Aorta (tissue), 5 donors: ENCODE data around the gene HMGCS2. TPM values are rescaled to one million over a fixed set of nuclear protein-coding genes. Genes with fewer than 3 reads are reported as not detected.

Source experiments
- ATAC-seq: fragments of 200-7000 bp; cut with Tn5 transposase; one replicate; pipeline ENCODE4 v1.9.1; 2022; ENCODE audit warnings: moderate library complexity; ENCODE audit not compliant: low FRiP score
- DNase-seq, 2 donors: peaks; one replicate each; pipeline ENCODE4 v3.0.0-alpha.2; 2020
- H3K27ac ChIP-seq, 2 donors: one replicate each; pipeline ENCODE4 v1.5.1; 2013; ENCODE audit warnings: low read length in 2 of 2, mild to moderate bottlenecking in 2 of 2, moderate library complexity in 2 of 2, control low read depth in 1 of 2, inconsistent platforms in 1 of 2, low read depth in 1 of 2
- H3K27me3 ChIP-seq, 2 donors: one replicate each; pipeline ENCODE4 v1.6.1; 2013; ENCODE audit warnings: control low read depth in 1 of 2, low read length in 1 of 2, mild to moderate bottlenecking in 1 of 2, moderate library complexity in 1 of 2; ENCODE audit not compliant: insufficient read depth in 2 of 2, control insufficient read depth in 1 of 2
- H3K36me3 ChIP-seq, 2 donors: one replicate each; pipeline ENCODE4 v1.6.1; 2013; ENCODE audit warnings: control low read depth in 1 of 2, low read length in 1 of 2, mild to moderate bottlenecking in 1 of 2; ENCODE audit not compliant: insufficient read depth in 2 of 2, control insufficient read depth in 1 of 2
- H3K4me1 ChIP-seq, 2 donors: one replicate each; pipeline ENCODE4 v1.6.1; 2013; ENCODE audit warnings: low read length in 2 of 2, control low read depth in 1 of 2, mild to moderate bottlenecking in 1 of 2, moderate library complexity in 1 of 2; ENCODE audit not compliant: insufficient read depth in 2 of 2, control insufficient read depth in 1 of 2
- H3K4me3 ChIP-seq, 2 donors: one replicate each; pipeline ENCODE4 v1.5.1; 2013; ENCODE audit warnings: low read length in 2 of 2, control low read depth in 1 of 2, mild to moderate bottlenecking in 1 of 2
- H3K9me3 ChIP-seq: one replicate; pipeline ENCODE4 v1.6.1; 2013; ENCODE audit warnings: mild to moderate bottlenecking, low read length; ENCODE audit not compliant: control insufficient read depth
- WGBS, 2 donors: extraction: QIAGEN DNeasy Blood & Tissue Kit; methylation state at CpG; one replicate each; pipeline ENCODE4 v1.1.7; 2013; 5-methylcytosine and 5-hydroxymethylcytosine counted together
- intact Hi-C, 2 donors: fragments of 100-400 bp; cut with DNase I; formaldehyde crosslinking; loops; one replicate each; pipeline versions ENCODE4 v1.14.2 to v1.15.0; 2022
- polyA plus RNA-seq, 2 donors: library from polyadenylated mRNA; stranded (reverse); fragments of 200-250 nt; gene quantifications; one replicate each; pipeline ENCODE4 v1.2.3, GENCODE V29; 2013
- total RNA-seq, 2 donors: library from RNA; stranded (reverse); fragmentation: NEBNext Ultra II Directional; extraction: Animal tissue kit (Norgen Biotek cat#: 25700); gene quantifications; one replicate each; pipeline ENCODE4 v1.2.1, GENCODE V29; 2021
- donor health status: healthy with polysubstance abuse.
- donor health status: Bipolar disorder and iron deficiency.
- donor health status: DM: no; HTN: no; CAD: no.
- donor health status: DM: no; HTN: no; CAD: no.
- donor health status: DM: yes; HTN: yes; CAD: no.

The HMGCS2 gene
- total and polyA plus RNA-seq, 4 donors: 1.1 to 9.8 TPM; not detected in 2

DNA sequence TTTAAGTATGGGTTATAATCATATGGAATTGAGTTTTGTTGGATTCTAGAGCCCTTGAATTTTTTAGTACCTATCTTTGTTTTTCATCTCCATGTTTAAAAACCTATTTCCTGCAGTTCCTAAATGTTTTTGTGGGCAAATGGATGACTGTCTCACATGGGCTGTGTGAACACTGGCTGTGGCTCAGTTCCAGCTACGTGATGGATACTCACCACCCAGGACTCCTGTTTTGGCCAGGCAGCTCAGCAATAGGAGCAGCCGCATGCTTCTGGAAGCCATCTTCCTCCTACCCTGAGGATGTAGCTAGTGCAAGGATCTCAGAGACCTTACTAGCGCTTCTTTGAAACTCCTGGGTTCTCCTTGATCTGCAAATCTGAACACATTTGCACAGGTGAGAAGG, 39.8 kb upstream of the HMGCS2 start:
- no peaks in the 10 kb centered on the region for H3K4me1 ChIP-seq
- H3K9me3 ChIP-seq: no peaks in the 10 kb centered on the region
- 23 to 27% methylated on average over 3 of the region's 3 CpGs for WGBS, 2 donors
- no peaks in the 10 kb centered on the region for H3K36me3 ChIP-seq
- H3K27me3 ChIP-seq: no peaks in the 10 kb centered on the region
- no peak overlapping the region for H3K4me3 ChIP-seq
- intact Hi-C loops: no loop called here
- DNase-seq (no peak), ATAC-seq (no peak)
- no peak overlapping the region for H3K27ac ChIP-seq

DNA sequence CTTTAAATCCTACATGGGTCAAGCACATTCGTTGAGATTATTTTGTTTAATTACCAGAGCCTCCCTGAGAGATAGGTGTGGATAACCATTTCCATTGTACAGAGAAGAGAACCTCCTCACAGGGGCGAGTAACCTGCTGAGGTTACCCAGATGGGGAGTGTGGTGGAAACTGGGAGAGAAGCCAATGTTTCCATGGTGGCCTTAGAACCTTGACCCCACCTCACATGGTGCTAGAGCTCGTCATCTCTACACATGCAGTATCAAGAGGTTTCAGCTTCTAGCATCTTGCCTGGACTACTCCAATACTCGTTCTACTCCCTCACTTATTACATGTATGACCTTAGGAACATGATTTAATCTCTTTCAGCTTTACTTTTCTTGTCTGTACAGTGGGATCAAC, 37.8 kb upstream of the HMGCS2 start:
- 81 to 85% methylated on average over 4 of the region's 4 CpGs for WGBS, 2 donors
- H3K27ac ChIP-seq: no peak overlapping the region
- no peak for DNase-seq
- no peak overlapping the region for H3K4me3 ChIP-seq
- ATAC-seq: no peak
- no peaks in the 10 kb centered on the region for H3K27me3 ChIP-seq
- intact Hi-C loops: no loop called here
- H3K4me1 ChIP-seq: no peaks in the 10 kb centered on the region
- H3K9me3 ChIP-seq: no peaks in the 10 kb centered on the region
- H3K36me3 ChIP-seq: no peaks in the 10 kb centered on the region

DNA sequence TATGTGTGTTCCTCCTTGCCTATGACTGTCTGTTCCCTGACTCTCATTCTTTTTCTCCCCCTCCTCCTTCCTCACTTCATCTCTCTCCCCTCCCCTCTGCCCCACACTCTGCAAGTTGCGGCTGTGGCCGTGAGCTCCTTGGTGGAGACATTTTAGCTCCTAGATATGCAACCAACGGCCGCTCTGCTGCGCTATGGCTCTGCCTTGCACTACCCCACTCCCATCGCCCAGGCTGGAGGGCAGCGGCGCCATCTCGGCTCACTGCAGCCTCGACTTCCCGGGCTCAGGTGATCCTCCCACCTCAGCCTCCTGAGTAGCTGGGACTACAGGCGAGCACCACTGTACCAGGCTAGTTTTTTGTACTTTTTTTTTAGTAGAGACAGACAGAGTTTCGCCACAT, 37.0 kb upstream of the HMGCS2 start:
- H3K4me1 ChIP-seq: no peaks in the 10 kb centered on the region
- ATAC-seq (no peak), DNase-seq (no peak)
- no peaks in the 10 kb centered on the region for H3K27me3 ChIP-seq
- intact Hi-C loops: no loop called here
- H3K27ac ChIP-seq: no peak overlapping the region
- H3K4me3 ChIP-seq: no peak overlapping the region
- WGBS, 2 donors: 92% methylated on average over 13 of the region's 13 CpGs
- no peaks in the 10 kb centered on the region for H3K9me3 ChIP-seq
- no peaks in the 10 kb centered on the region for H3K36me3 ChIP-seq

DNA sequence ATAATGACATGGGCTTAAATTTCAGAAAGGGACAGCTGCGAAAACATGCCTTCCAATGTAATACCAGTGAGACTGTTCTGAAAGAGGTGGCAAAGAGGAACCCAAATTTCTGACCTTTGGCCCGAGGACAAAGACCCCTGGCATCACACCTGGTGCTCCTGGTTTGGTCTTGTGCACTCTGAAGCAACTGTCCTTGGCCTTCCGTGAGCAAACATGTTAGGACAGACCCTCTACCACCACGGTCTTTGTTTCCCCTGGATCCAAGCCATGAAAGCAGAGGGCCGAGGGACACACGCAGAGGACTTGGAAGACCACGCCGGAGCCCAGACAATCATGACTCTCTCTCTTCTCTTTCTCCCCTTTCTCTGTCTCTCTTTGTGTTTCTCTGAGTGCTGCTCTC, 36.5 kb upstream of the HMGCS2 start:
- no peaks in the 10 kb centered on the region for H3K36me3 ChIP-seq
- no peak overlapping the region for H3K4me3 ChIP-seq
- intact Hi-C loops: no loop called here
- H3K4me1 ChIP-seq: no peaks in the 10 kb centered on the region
- H3K27ac ChIP-seq: no peak overlapping the region
- H3K9me3 ChIP-seq: no peaks in the 10 kb centered on the region
- no peak for DNase-seq
- ATAC-seq: no peak
- H3K27me3 ChIP-seq: no peaks in the 10 kb centered on the region
- WGBS, 2 donors: 68 to 75% methylated on average over 8 of the region's 8 CpGs

DNA sequence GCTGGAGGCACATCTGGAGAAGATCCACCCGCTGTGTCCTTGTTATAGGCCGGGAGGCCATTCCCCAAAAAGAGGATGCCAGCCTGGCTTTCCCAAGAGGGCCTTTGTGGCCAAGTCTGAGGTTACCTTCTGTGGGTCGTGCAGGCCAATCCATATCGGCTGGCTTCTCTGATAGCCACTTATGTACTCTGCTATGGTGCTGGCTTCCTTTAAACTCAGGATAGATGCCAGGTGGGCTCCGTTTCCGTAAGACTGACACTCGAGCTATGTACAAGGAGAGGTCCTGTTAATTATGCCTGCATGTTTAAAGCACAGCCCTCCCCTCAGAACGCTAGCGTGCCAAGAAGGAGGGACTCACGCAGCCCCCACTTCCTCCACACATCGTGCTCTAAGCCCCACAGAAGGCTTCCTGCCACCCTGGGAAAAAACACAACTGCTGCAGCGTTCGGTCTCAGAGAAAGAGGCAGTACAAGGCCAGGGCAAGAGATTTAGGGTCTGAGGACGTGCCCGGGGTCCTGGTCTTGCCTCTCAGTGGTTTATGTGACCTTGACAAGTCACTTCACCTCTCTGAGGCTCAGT, 31.0 kb upstream of the HMGCS2 start:
- H3K27me3 ChIP-seq: no peaks in the 10 kb centered on the region
- no peaks in the 10 kb centered on the region for H3K9me3 ChIP-seq
- no peak overlapping the region for H3K4me3 ChIP-seq
- intact Hi-C loops: no loop called here
- H3K36me3 ChIP-seq: no peaks in the 10 kb centered on the region
- no peak overlapping the region for H3K27ac ChIP-seq
- DNase-seq (no peak), ATAC-seq (no peak)
- WGBS, 2 donors: 92% methylated on average over 15 of the region's 15 CpGs
- no peaks in the 10 kb centered on the region for H3K4me1 ChIP-seq

DNA sequence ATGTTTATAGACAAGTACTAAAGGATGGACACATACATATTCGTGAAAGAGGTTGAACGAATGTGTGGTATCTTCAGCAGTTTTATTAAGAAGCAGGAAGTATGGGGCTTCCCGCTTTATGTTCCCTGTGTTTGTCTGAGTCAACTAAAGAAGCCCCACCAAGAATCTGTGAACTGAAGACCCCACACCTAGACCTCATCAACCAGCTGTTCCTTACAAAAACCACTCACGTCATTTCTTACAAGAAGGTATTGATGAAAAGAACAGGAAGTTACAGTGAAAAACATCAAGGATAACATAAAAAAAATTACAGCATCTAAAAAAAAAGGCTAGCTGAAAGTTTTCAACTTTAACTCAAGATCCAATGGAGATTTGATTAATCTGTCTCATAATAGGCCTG, 30.3 kb upstream of the HMGCS2 start:
- Histone ChIP-seq H3K9me3 (no peaks in the 10 kb centered on the region), H3K27ac (no peak overlapping the region), H3K27me3 (no peaks in the 10 kb centered on the region), H3K4me3 (no peak overlapping the region), H3K4me1 (no peaks in the 10 kb centered on the region), H3K36me3 (no peaks in the 10 kb centered on the region)
- intact Hi-C loops: no loop called here
- ATAC-seq: no peak
- no peak for DNase-seq
- 90 to 93% methylated on average over 4 of the region's 4 CpGs for WGBS, 2 donors

DNA sequence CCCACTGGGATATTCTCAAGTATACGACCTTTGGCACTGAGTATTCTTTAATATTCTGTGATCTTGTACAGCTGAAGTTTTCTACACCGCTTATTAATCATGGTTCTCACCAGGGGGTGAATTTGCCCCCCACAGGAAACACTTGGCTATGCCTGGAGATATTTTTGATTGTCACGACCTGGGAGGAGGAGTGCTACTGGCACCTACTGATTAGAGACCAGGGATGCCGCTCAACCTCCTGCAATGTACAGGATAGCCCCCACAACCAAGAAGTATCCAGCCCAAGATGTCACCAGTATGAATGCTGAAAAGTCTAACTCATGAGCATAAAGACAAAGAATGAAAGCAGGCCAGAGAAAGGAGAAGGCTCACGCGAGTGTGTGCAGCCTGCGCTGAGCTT, 28.9 kb upstream of the HMGCS2 start:
- ATAC-seq: no peak
- 94 to 97% methylated on average over 7 of the region's 7 CpGs for WGBS, 2 donors
- DNase-seq: no peak
- intact Hi-C loops: no loop called here
- no peaks in the 10 kb centered on the region for H3K9me3 ChIP-seq
- H3K36me3 ChIP-seq: no peaks in the 10 kb centered on the region
- no peaks in the 10 kb centered on the region for H3K27me3 ChIP-seq
- H3K27ac ChIP-seq: no peak overlapping the region
- H3K4me3 ChIP-seq: no peak overlapping the region
- no peaks in the 10 kb centered on the region for H3K4me1 ChIP-seq

DNA sequence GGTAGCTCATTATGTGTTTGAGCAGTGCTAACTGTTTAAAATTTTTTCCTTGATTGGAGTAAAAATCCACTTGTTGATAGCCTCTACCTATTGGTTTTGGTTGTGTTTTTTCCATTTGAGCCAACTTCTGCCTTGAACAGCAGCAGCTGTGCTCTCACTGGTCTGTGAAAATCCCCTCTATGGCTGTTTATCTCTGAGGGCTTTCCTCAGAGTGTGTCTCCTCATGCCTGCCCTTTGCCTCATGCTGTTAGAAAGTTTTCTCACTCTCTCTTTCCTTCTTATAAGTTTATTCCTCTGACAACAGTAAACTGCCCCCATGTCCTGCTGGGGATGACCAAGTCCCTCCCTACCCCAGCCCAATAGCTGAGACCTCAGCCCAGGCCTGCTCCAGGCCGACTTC, 28.5 kb upstream of the HMGCS2 start:
- no peaks in the 10 kb centered on the region for H3K36me3 ChIP-seq
- H3K27me3 ChIP-seq: no peaks in the 10 kb centered on the region
- no peak for ATAC-seq
- H3K27ac ChIP-seq: no peak overlapping the region
- DNase-seq: no peak
- no peaks in the 10 kb centered on the region for H3K9me3 ChIP-seq
- H3K4me3 ChIP-seq: no peak overlapping the region
- intact Hi-C loops: no loop called here
- WGBS, 2 donors: 91 to 93% methylated on average over 1 of the region's 1 CpG
- H3K4me1 ChIP-seq: no peaks in the 10 kb centered on the region

DNA sequence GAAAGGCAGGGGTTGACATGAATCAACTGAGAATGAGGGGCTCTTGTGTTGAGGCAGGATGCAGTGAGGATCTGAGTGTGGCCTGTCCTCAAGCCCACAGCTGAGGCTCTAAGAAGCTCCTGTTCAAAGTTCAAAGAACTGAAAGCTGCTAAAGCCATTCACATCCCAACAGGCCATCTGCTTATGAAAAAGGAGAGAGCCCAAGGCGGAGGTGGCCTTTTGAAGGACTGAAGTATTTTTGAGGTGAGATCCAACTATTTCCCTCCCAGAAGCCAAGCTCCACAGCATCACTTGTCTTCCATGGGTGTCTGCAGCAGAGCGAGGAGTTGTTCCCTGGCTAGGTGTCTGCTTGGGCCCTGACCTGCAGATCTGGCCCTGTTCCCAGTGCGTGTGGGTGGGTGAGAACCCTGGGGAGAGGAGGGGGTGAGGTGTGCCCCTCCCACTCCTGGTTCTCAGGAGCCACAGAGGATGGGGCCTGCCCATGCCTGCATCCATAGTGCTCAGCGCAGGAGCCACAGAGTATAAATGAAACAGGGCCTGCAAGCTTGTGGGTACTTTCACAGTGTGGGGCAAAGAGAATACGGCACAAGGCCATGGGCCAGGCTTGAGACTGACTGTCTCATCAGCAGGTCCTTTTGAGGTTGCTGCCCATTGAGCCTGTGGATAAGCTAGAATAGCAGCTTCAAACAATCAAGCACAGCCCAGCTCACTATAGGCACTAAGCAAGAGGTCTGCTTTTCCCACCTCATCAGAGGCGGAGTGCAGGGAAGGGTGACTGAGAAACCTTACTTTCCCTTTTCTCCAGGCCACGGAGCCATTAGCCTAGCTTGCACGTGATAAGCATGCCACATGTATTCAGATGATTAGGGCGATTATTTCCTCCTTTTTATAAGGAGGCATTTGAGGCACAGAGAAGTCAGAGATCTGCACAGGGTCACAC, 26.8 kb upstream of the HMGCS2 start:
- DNase-seq: no peak
- ATAC-seq: no peak
- Histone ChIP-seq H3K36me3 (no peaks in the 10 kb centered on the region), H3K27ac (no peak overlapping the region), H3K27me3 (no peaks in the 10 kb centered on the region), H3K4me1 (no peaks in the 10 kb centered on the region), H3K9me3 (no peaks in the 10 kb centered on the region), H3K4me3 (no peak overlapping the region)
- WGBS, 2 donors: 89% methylated on average over 9 of the region's 9 CpGs
- intact Hi-C loops: no loop called here
